GM23338 (cell line): ENCODE measurements around the gene HSF2BP. TPM values are rescaled to one million over a fixed set of nuclear protein-coding genes. Genes with fewer than 3 reads are reported as not detected.

Experiments used
- ATAC-seq: fragments of 200-7000 bp; cut with Tn5 transposase; 3 replicates; pipeline ENCODE4 v1.9.1; 2020
- DNase-seq: peaks from one replicate; pipeline ENCODE4 v3.0.0-alpha.2; 2015; ENCODE audit warnings: low spot score
- H2AFZ ChIP-seq: fragments of 200-600 bp; sonication (generic); 2 replicates; pipeline ENCODE4 v1.8.0; 2016; ENCODE audit warnings: antibody characterized with exemption, mild to moderate bottlenecking, moderate library complexity
- H3F3A ChIP-seq: fragments of 200-600 bp; sonication (generic); replicated peaks from 2 replicates; pipeline ENCODE4 v1.8.0; 2017; ENCODE audit warnings: antibody characterized with exemption, mixed run types, low read depth
- H3K27ac ChIP-seq: fragments of 200-600 bp; sonication (generic); 2 replicates; pipeline ENCODE4 v1.6.1; 2016; ENCODE audit warnings: low read depth
- H3K27me3 ChIP-seq: fragments of 200-600 bp; sonication (generic); 2 replicates; pipeline ENCODE4 v1.8.0; 2016; ENCODE audit warnings: mild to moderate bottlenecking, mixed run types, moderate library complexity; ENCODE audit not compliant: insufficient read depth
- H3K36me3 ChIP-seq: fragments of 200-600 bp; sonication (generic); 2 replicates; pipeline ENCODE4 v1.8.0; 2016; ENCODE audit warnings: mild to moderate bottlenecking; ENCODE audit not compliant: insufficient read depth
- H3K4me1 ChIP-seq: fragments of 200-600 bp; sonication (generic); 2 replicates; pipeline ENCODE4 v1.8.0; 2016; ENCODE audit warnings: mild to moderate bottlenecking, moderate library complexity; ENCODE audit not compliant: insufficient read depth
- H3K4me2 ChIP-seq: fragments of 200-600 bp; sonication (generic); 2 replicates; pipeline ENCODE4 v1.7.1; 2017; ENCODE audit warnings: mixed run types
- H3K4me3 ChIP-seq: fragments of 200-600 bp; sonication (generic); 2 replicates; pipeline ENCODE4 v1.6.1; 2016; ENCODE audit warnings: mixed run types
- H3K79me2 ChIP-seq: fragments of 200-600 bp; sonication (generic); replicated peaks from 2 replicates; pipeline ENCODE4 v1.8.0; 2017; ENCODE audit warnings: mild to moderate bottlenecking; ENCODE audit not compliant: insufficient read depth
- H3K9me2 ChIP-seq: fragments of 200-600 bp; sonication (generic); 2 replicates; pipeline ENCODE4 v1.8.0; 2017; ENCODE audit not compliant: insufficient read depth
- H4K20me1 ChIP-seq: fragments of 200-600 bp; sonication (generic); replicated peaks from 2 replicates; pipeline ENCODE4 v1.8.0; 2017; ENCODE audit warnings: mild to moderate bottlenecking; ENCODE audit not compliant: insufficient read depth
- H3K27ac Mint-ChIP-seq: 2 replicates; pipeline ENCODE4 v1.8.0; 2020; ENCODE audit warnings: inconsistent platforms, mild to moderate bottlenecking, moderate library complexity, mixed read lengths
- H3K27me3 Mint-ChIP-seq: 3 replicates; pipeline ENCODE4 v1.8.0; 2022; ENCODE audit warnings: low read depth, mild to moderate bottlenecking, moderate library complexity, mixed read lengths, inconsistent platforms; ENCODE audit not compliant: insufficient read depth, poor library complexity
- H3K36me3 Mint-ChIP-seq: 3 replicates; pipeline ENCODE4 v1.8.0; 2021; ENCODE audit warnings: low read depth, mild to moderate bottlenecking, inconsistent platforms, moderate library complexity, mixed read lengths
- H3K4me1 Mint-ChIP-seq: 3 replicates; pipeline ENCODE4 v1.8.0; 2020; ENCODE audit warnings: mild to moderate bottlenecking, inconsistent platforms, mixed read lengths
- H3K4me3 Mint-ChIP-seq: 3 replicates; pipeline ENCODE4 v1.8.0; 2021; ENCODE audit warnings: moderate library complexity, mild to moderate bottlenecking, inconsistent platforms, mixed read lengths
- H3K9me3 Mint-ChIP-seq: 3 replicates; pipeline ENCODE4 v1.8.0; 2020; ENCODE audit warnings: moderate library complexity, mild to moderate bottlenecking, inconsistent platforms, mixed read lengths
- CREB1 ChIP-seq: fragments of 250-450 bp; sonication (Bioruptor Pico); IDR thresholded peaks from 2 replicates; pipeline ENCODE4 v1.5.0; 2020; ENCODE audit warnings: low read depth, mild to moderate bottlenecking, moderate library complexity
- ETS1 ChIP-seq: IDR thresholded peaks from 2 replicates; pipeline ENCODE4 v1.6.1; 2016; ENCODE audit warnings: antibody characterized with exemption
- NANOG ChIP-seq: IDR thresholded peaks from 2 replicates; pipeline ENCODE4 v1.6.1; 2016; ENCODE audit warnings: antibody characterized with exemption, borderline replicate concordance
- POLR2AphosphoS5 ChIP-seq: IDR thresholded peaks from 2 replicates; pipeline ENCODE4 v1.6.1; 2016; ENCODE audit warnings: antibody characterized with exemption, low read depth
- REST ChIP-seq: IDR thresholded peaks from one replicate; pipeline ENCODE4 v1.6.1; 2018; ENCODE audit warnings: antibody characterized with exemption; ENCODE audit not compliant: unreplicated experiment
- STAT1 ChIP-seq: IDR thresholded peaks from one replicate; pipeline ENCODE4 v1.6.1; 2016; ENCODE audit warnings: antibody characterized with exemption; ENCODE audit not compliant: unreplicated experiment
- ZNF331 ChIP-seq: fragments of 250-450 bp; sonication (Bioruptor Pico); IDR thresholded peaks from 2 replicates; pipeline ENCODE4 v1.5.0; 2020; ENCODE audit warnings: low read depth, mild to moderate bottlenecking, moderate library complexity
- polyA plus RNA-seq: library from polyadenylated mRNA; unstranded; fragments of >200 nt; fragmentation: Nextera tagmentation; extraction: Ambion mirVana; gene quantifications from 2 replicates; pipeline ENCODE4 v1.2.1, GENCODE V29; 2016
- total RNA-seq: library from RNA; depleted of rRNA; stranded (reverse); fragments of >200 nt; shearing (Covaris generic); gene quantifications from 2 replicates; pipeline ENCODE4 v1.2.3, GENCODE V29; 2014

HSF2BP gene
- total and polyA plus RNA-seq, 2 experiments from 2014 or later, result 0.78 to 2.0 TPM

DNA sequence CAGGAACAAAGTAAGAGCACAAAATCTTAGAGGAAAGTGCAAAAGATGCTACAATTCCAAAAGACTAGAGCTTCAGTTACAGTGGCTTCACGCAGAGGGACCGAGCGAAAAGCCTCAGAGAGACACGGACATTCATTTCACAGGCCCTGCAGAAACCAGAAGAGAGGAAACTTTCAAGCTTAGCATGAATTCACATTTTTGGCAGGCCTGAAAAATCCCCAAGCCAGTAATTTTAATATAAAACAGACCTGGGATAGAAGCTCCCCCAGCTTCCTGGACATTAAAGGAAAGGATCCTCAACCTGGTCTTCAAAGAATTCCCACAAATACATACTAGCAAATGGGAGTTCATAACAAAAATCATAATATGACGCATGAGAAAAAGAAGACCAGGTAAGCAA is 66.2 kb downstream of the HSF2BP start:
- H3K27ac Mint-ChIP-seq, result no peak overlapping the region

DNA sequence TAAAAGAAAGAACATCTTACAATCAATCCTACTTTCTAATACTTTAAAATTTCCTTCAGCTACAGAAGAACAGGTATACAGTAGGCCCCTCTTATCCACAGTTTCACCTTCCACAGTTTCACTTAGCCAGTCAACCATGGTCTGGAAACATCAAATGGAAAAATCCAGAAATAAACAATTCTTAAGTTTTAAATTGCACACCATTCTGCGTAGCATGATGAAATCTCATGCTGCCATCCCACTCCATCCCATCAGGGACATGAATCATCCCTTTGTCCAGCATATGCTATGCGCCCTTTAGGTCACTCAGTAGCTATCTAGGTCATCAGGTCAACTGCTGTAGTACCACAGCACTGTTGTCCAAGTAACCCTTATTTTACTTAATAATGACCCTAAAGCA is 67.7 kb downstream of the HSF2BP start:
- H3K27ac ChIP-seq, result no peak overlapping the region
- Mint-ChIP-seq H3K36me3 (no peaks in the 10 kb centered on the region), H3K27ac (no peak overlapping the region), H3K9me3 (no peaks in the 10 kb centered on the region), H3K4me1 (no peaks in the 10 kb centered on the region), H3K4me3 (no peak overlapping the region), H3K27me3 (peaks cover 3% of the 10 kb centered on the region)
- no peaks in the 10 kb centered on the region for H4K20me1 ChIP-seq
- DNase-seq, result no peak
- H3K4me3 ChIP-seq, result no peak overlapping the region
- no peak overlapping the region for H2AFZ ChIP-seq
- no peak overlapping the region for H3K4me2 ChIP-seq
- no peaks in the 10 kb centered on the region for H3F3A ChIP-seq
- H3K79me2 ChIP-seq, result no peaks in the 10 kb centered on the region
- no peaks in the 10 kb centered on the region for H3K9me2 ChIP-seq
- TF ChIP-seq ZNF331 (CRISPR knock-in tag) (no peak), CREB1 (CRISPR knock-in tag) (no peak), ETS1 (no peak), POLR2AphosphoS5 (no peak)
- no peaks in the 10 kb centered on the region for H3K36me3 ChIP-seq
- no peak for ATAC-seq
- H3K27me3 ChIP-seq, result no peaks in the 10 kb centered on the region
- no peaks in the 10 kb centered on the region for H3K4me1 ChIP-seq

More for the DNA sequence above, 66.2 kb downstream of the HSF2BP start:
- TF ChIP-seq NANOG (no peak), STAT1 (no peak), REST (no peak)
- H3K4me1 ChIP-seq, result no peaks in the 10 kb centered on the region
- ATAC-seq (no peak), DNase-seq (no peak)
- no peaks in the 10 kb centered on the region for H3K36me3 ChIP-seq
- no peak overlapping the region for H3K27ac ChIP-seq
- H3K4me3 ChIP-seq, result no peak overlapping the region
- no peaks in the 10 kb centered on the region for H3K79me2 ChIP-seq
- H3K4me1 Mint-ChIP-seq, result no peaks in the 10 kb centered on the region
- no peaks in the 10 kb centered on the region for H3F3A ChIP-seq
- H3K4me2 ChIP-seq, result no peak overlapping the region
- no peaks in the 10 kb centered on the region for H3K9me3 Mint-ChIP-seq
- no peaks in the 10 kb centered on the region for H4K20me1 ChIP-seq
- H3K9me2 ChIP-seq, result no peaks in the 10 kb centered on the region
- H3K27me3 ChIP-seq, result no peaks in the 10 kb centered on the region
- no peak overlapping the region for H2AFZ ChIP-seq
- no peak overlapping the region for H3K4me3 Mint-ChIP-seq
- peaks cover 4% of the 10 kb centered on the region for H3K27me3 Mint-ChIP-seq
- no peaks in the 10 kb centered on the region for H3K36me3 Mint-ChIP-seq
